MM.1S (cell line): Measurements from ENCODE around the gene TMEM179.

ENCODE experiments used
- CTCF ChIP-seq: fragments of 300-600 bp; sonication (generic); IDR thresholded peaks from 2 replicates; pipeline ENCODE4 v1.5.1; 2016; ENCODE audit warnings: antibody characterized with exemption, low read length, mixed read lengths
- EZH2 ChIP-seq: fragments of 300-600 bp; sonication (generic); optimal IDR thresholded peaks from 2 replicates; pipeline ENCODE3; 2017; ENCODE audit warnings: low read depth, mild to moderate bottlenecking, antibody characterized with exemption, low read length, mixed read lengths
- EZH2phosphoT487 ChIP-seq: fragments of 300-600 bp; sonication (generic); IDR thresholded peaks from 2 replicates; pipeline ENCODE4 v1.6.1; 2018; ENCODE audit warnings: antibody characterized with exemption, low read length

DNA sequence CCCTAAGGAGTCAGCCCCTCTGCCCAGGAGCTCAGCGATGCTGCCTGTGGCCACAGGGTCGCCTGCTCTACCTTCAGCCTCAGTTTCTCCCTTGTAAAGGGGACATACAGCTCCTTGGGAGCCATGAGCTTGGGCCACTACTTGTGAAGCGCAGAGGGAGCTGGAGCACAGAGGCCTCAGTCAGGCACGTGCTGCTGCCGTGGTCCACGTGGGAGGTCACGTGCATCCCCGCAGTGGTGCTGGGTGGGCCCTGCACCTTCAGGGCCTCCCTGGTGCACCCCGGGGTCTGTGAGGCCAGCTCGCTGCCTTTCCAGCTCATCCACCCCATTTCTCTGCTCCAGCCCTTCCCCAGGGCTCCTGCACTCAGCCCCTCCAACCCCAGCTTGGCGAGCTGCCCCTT, 36.0 kb downstream of the TMEM179 start:
- no peak for TF ChIP-seq CTCF
- no peak for TF ChIP-seq EZH2phosphoT487
- TF ChIP-seq EZH2, result no peak
